Measurements from ENCODE around the gene PRKAG1. TPM values are rescaled to one million over a fixed set of nuclear protein-coding genes. Genes with fewer than 3 reads are reported as not detected.

PRKAG1 gene
- total RNA-seq, 2 donors from 2014 or later, result 63.4 to 70.3 TPM

- no peak overlapping the region for H3K27ac Mint-ChIP-seq
- no peak overlapping the region for H3K4me3 Mint-ChIP-seq
- ATAC-seq (no peak), DNase-seq (ENCODE audit: low spot score) (no peak)
- no peaks in the 10 kb centered on the region for H3K27me3 Mint-ChIP-seq
- H3K4me1 Mint-ChIP-seq (ENCODE audit: low read depth in 2 of 2), result peaks cover 27 to 37% of the 10 kb centered on the region in 2 donors
- no peaks in the 10 kb centered on the region for H3K9me3 Mint-ChIP-seq
- H3K36me3 Mint-ChIP-seq, result peaks cover 14% of the 10 kb centered on the region
These were observed 1.9 kb upstream of the PRKAG1 start for GRCh38 chr12:49020441-49020840.

GRCh38 chr12:49019443-49020324 is 1.1 kb upstream of the PRKAG1 start:
- ATAC-seq, result no peak
- Mint-ChIP-seq H3K9me3 (no peaks in the 10 kb centered on the region), H3K27me3 (no peaks in the 10 kb centered on the region), H3K4me1 (ENCODE audit: low read depth in 2 of 2) (peaks cover 30 to 37% of the 10 kb centered on the region in 2 donors), H3K4me3 (peak overlapping the region; percentile 94), H3K27ac (peak overlapping the region; percentile 95 to 98), H3K36me3 (peaks cover 18% of the 10 kb centered on the region)
- DNase-seq (ENCODE audit: low spot score), result no peak

GRCh38 chr12:49019120-49019430 is 499 bp upstream of the PRKAG1 start:
- Mint-ChIP-seq H3K9me3 (no peaks in the 10 kb centered on the region), H3K27me3 (no peaks in the 10 kb centered on the region), H3K4me3 (peak overlapping the region; percentile 94), H3K27ac (peak overlapping the region; percentile 95 to 98), H3K36me3 (peaks cover 18% of the 10 kb centered on the region), H3K4me1 (ENCODE audit: low read depth in 2 of 2) (peaks cover 35 to 37% of the 10 kb centered on the region in 2 donors)
- DNase-seq (ENCODE audit: low spot score) (no peak), ATAC-seq (peak; percentile 2 to 18)

- peak; percentile 25 to 42 for ATAC-seq
- no peak for DNase-seq (ENCODE audit: low spot score)
- Mint-ChIP-seq H3K27me3 (no peaks in the 10 kb centered on the region), H3K4me3 (peak overlapping the region; percentile 94), H3K27ac (peak overlapping the region; percentile 95 to 98), H3K9me3 (no peaks in the 10 kb centered on the region), H3K4me1 (ENCODE audit: low read depth in 2 of 2) (peaks cover 35 to 37% of the 10 kb centered on the region in 2 donors), H3K36me3 (peaks cover 18% of the 10 kb centered on the region)
These were observed 700 bp downstream of the PRKAG1 start for GRCh38 chr12:49017891-49018260.

- Mint-ChIP-seq H3K36me3 (peaks cover 25% of the 10 kb centered on the region), H3K9me3 (no peaks in the 10 kb centered on the region), H3K4me3 (peak overlapping the region; percentile 27), H3K4me1 (ENCODE audit: low read depth in 2 of 2) (peaks cover 35 to 37% of the 10 kb centered on the region in 2 donors), H3K27ac (no peak overlapping the region), H3K27me3 (no peaks in the 10 kb centered on the region)
- DNase-seq (ENCODE audit: low spot score) (no peak), ATAC-seq (no peak)
These were observed 3.4 kb downstream of the PRKAG1 start for GRCh38 chr12:49015196-49015595.

- no peaks in the 10 kb centered on the region for H3K9me3 Mint-ChIP-seq
- peaks cover 25% of the 10 kb centered on the region for H3K36me3 Mint-ChIP-seq
- H3K27me3 Mint-ChIP-seq, result no peaks in the 10 kb centered on the region
- no peak overlapping the region for H3K4me3 Mint-ChIP-seq
- no peak for DNase-seq (ENCODE audit: low spot score)
- ATAC-seq, result no peak
- no peak overlapping the region for H3K27ac Mint-ChIP-seq
- H3K4me1 Mint-ChIP-seq (ENCODE audit: low read depth in 2 of 2), result peaks cover 31 to 33% of the 10 kb centered on the region in 2 donors
These were observed 4.0 kb downstream of the PRKAG1 start for GRCh38 chr12:49014547-49014946.

GRCh38 chr12:49013428-49013827 is 5.1 kb downstream of the PRKAG1 start:
- ATAC-seq, result no peak
- Mint-ChIP-seq H3K4me1 (ENCODE audit: low read depth in 2 of 2) (peaks cover 27 to 30% of the 10 kb centered on the region in 2 donors), H3K4me3 (no peak overlapping the region), H3K27me3 (no peaks in the 10 kb centered on the region), H3K27ac (no peak overlapping the region), H3K9me3 (no peaks in the 10 kb centered on the region), H3K36me3 (peaks cover 30% of the 10 kb centered on the region)
- DNase-seq (ENCODE audit: low spot score), result no peak

GRCh38 chr12:49012739-49013138 is 5.8 kb downstream of the PRKAG1 start:
- ATAC-seq (no peak), DNase-seq (ENCODE audit: low spot score) (no peak)
- Mint-ChIP-seq H3K27ac (no peak overlapping the region), H3K27me3 (no peaks in the 10 kb centered on the region), H3K36me3 (peaks cover 34% of the 10 kb centered on the region), H3K4me3 (no peak overlapping the region), H3K4me1 (ENCODE audit: low read depth in 2 of 2) (peaks cover 24 to 26% of the 10 kb centered on the region in 2 donors), H3K9me3 (no peaks in the 10 kb centered on the region)

GRCh38 chr12:49010092-49010668 is 8.4 kb downstream of the PRKAG1 start:
- Mint-ChIP-seq H3K36me3 (peaks cover 25% of the 10 kb centered on the region), H3K4me1 (ENCODE audit: low read depth in 2 of 2) (peaks cover 5 to 6% of the 10 kb centered on the region in 2 donors), H3K27ac (no peak overlapping the region)

GRCh38 chr12:49008943-49009342 is 9.6 kb downstream of the PRKAG1 start:
- Mint-ChIP-seq H3K4me3 (no peak overlapping the region), H3K36me3 (peaks cover 34% of the 10 kb centered on the region), H3K27ac (no peak overlapping the region), H3K27me3 (no peaks in the 10 kb centered on the region), H3K9me3 (no peaks in the 10 kb centered on the region), H3K4me1 (ENCODE audit: low read depth in 2 of 2) (peaks cover 0 to 6% of the 10 kb centered on the region in 2 donors)
- DNase-seq (ENCODE audit: low spot score), result no peak
- ATAC-seq, result no peak

More at GRCh38 chr12:49010092-49010668, 8.4 kb downstream of the PRKAG1 start:
- Mint-ChIP-seq H3K27me3 (no peaks in the 10 kb centered on the region), H3K4me3 (no peak overlapping the region), H3K9me3 (no peaks in the 10 kb centered on the region)
- no peak for ATAC-seq
- no peak for DNase-seq (ENCODE audit: low spot score)

GRCh38 chr12:49000346-49000745 is 18.2 kb downstream of the PRKAG1 start:
- no peaks in the 10 kb centered on the region for H3K9me3 Mint-ChIP-seq
- peaks cover 30 to 31% of the 10 kb centered on the region in 2 donors for H3K27me3 Mint-ChIP-seq
- H3K27ac Mint-ChIP-seq, result no peak overlapping the region
- H3K4me3 Mint-ChIP-seq, result no peak overlapping the region
- no peak for DNase-seq (ENCODE audit: low spot score)
- H3K36me3 Mint-ChIP-seq, result peaks cover 31% of the 10 kb centered on the region
- no peak for ATAC-seq
- H3K4me1 Mint-ChIP-seq (ENCODE audit: low read depth in 2 of 2), result peaks cover 34 to 39% of the 10 kb centered on the region in 2 donors

- H3K27ac Mint-ChIP-seq, result peak within 1 kb of the TSS in 1 of 2 donors; percentile 34
- peaks cover 37% of the 10 kb centered on the region in 2 donors for H3K27me3 Mint-ChIP-seq
- peaks cover 23% of the 10 kb centered on the region for H3K36me3 Mint-ChIP-seq
- ATAC-seq (peak; percentile 31 to 71), DNase-seq (ENCODE audit: low spot score) (no peak)
- peak within 1 kb of the TSS; percentile 79 for H3K4me3 Mint-ChIP-seq
- H3K9me3 Mint-ChIP-seq, result no peaks in the 10 kb centered on the region
- peaks cover 37 to 43% of the 10 kb centered on the region in 2 donors for H3K4me1 Mint-ChIP-seq (ENCODE audit: low read depth in 2 of 2)
These were observed 19.0 kb downstream of the PRKAG1 start, which contains the start of gene DDN for GRCh38 chr12:48999371-49000131. Gene DDN (minus strand): TSS chr12:48999375. CDS start chr12:48999287, 88 bp downstream.

- peaks cover 18% of the 10 kb centered on the region for H3K36me3 Mint-ChIP-seq
- no peaks in the 10 kb centered on the region for H3K9me3 Mint-ChIP-seq
- H3K27ac Mint-ChIP-seq, result no peak overlapping the region
- H3K4me1 Mint-ChIP-seq (ENCODE audit: low read depth in 2 of 2), result peaks cover 37 to 44% of the 10 kb centered on the region in 2 donors
- DNase-seq (ENCODE audit: low spot score) (no peak), ATAC-seq (peak; percentile 13 to 22)
- peak overlapping the region; percentile 71 for H3K4me3 Mint-ChIP-seq
- H3K27me3 Mint-ChIP-seq, result peaks cover 41% of the 10 kb centered on the region in 2 donors
These were observed 19.9 kb downstream of the PRKAG1 start for GRCh38 chr12:48998497-48999353.

Measured in natural killer cell treated with Interleukin-12 subunit alpha and Interleukin-12 subunit beta and Interleukin-15 and Interleukin-18, amount 100 ng/mL, for 72 hours (primary cell).